ENCODE measurements around the gene TNS2. TPM values are rescaled to one million over a fixed set of nuclear protein-coding genes. Genes with fewer than 3 reads are reported as not detected.
"Not testable (repeated sequence)": the region's sequence is repeated elsewhere in the genome, so short reads cannot be mapped to it uniquely, and the experiment has no call there.

The TNS2 gene, protein sequence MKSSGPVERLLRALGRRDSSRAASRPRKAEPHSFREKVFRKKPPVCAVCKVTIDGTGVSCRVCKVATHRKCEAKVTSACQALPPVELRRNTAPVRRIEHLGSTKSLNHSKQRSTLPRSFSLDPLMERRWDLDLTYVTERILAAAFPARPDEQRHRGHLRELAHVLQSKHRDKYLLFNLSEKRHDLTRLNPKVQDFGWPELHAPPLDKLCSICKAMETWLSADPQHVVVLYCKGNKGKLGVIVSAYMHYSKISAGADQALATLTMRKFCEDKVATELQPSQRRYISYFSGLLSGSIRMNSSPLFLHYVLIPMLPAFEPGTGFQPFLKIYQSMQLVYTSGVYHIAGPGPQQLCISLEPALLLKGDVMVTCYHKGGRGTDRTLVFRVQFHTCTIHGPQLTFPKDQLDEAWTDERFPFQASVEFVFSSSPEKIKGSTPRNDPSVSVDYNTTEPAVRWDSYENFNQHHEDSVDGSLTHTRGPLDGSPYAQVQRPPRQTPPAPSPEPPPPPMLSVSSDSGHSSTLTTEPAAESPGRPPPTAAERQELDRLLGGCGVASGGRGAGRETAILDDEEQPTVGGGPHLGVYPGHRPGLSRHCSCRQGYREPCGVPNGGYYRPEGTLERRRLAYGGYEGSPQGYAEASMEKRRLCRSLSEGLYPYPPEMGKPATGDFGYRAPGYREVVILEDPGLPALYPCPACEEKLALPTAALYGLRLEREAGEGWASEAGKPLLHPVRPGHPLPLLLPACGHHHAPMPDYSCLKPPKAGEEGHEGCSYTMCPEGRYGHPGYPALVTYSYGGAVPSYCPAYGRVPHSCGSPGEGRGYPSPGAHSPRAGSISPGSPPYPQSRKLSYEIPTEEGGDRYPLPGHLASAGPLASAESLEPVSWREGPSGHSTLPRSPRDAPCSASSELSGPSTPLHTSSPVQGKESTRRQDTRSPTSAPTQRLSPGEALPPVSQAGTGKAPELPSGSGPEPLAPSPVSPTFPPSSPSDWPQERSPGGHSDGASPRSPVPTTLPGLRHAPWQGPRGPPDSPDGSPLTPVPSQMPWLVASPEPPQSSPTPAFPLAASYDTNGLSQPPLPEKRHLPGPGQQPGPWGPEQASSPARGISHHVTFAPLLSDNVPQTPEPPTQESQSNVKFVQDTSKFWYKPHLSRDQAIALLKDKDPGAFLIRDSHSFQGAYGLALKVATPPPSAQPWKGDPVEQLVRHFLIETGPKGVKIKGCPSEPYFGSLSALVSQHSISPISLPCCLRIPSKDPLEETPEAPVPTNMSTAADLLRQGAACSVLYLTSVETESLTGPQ (N-terminal part only)
- total RNA-seq: 28.9 TPM

DNA sequence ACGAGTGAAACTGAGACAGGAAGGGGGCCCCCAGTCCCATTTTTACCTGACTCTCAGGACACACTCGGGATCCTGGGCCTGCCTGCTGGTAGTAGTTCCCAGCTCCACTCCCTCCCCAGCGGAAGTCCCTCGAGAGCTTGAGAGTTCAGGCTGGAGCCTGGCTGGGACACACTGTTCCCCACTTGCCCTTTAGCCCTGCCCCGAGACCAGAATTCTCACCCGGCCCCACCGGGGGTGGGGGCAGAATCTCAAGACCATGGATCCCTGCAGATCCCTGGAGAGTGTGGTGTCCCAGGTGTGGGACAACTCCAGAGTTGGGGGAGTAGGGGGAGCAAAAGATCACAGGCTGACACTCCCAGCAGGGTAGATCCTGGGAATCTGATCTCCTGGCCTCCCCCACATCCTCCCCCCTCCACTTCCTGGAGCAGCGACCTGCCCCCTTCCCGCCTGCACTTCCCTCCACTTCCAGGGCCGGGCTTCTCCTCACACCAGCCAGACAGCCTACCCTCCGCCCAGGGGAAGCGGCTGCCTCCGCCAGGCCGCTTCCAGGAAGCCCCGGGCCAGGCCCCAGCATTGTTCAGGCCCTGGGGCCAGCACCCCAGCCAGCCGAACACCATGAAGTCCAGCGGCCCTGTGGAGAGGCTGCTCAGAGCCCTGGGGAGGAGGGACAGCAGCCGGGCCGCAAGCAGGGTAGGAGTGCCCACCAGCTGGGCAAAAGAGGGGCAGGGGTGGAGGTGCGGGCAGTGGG is at the start of gene TNS2:
TNS2 (plus strand) TSS at position 495 of the 748 bp plus-strand sequence; CDS start at position 616, 121 bp downstream.
- DNase-seq: peak; percentile 29

DNA sequence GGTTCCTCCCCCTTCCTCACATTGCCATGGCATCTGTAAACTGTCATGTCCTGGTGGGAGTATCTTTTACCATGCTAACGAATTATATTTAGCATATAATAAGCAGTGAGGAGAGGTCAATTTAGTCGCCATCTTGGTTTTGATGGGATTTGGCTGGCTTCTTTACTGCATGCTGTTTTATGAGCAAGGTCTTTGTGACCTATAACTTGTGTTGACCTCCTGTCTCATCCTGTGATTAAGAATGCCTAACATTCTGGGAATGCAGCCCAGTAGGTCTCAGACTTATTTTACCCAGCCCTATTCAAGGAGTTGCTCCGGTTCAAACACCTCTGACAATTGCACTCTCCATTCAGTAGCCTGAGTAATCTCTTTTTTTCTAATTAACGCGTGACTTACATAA is 45.7 kb upstream of the TNS2 start:
- no peak for DNase-seq

DNA sequence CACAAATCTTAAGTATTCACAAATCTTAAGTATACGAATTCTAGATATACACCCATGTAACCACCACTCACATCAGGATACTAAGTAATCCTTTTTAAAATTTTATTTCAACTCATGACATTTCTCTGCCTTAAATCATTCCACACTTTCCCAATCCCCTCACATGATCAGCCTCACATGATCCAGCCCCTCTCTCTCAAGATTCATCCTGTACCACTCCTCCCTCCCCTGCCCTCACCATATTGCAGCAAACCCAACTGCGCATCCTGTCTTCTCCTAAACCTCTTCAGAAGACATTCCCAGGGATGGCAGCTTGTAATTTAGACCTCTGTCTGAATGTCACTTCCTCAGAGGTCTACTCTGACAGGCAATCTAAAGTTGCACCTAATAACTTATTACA is 45.3 kb upstream of the TNS2 start:
- no peak for DNase-seq

DNA sequence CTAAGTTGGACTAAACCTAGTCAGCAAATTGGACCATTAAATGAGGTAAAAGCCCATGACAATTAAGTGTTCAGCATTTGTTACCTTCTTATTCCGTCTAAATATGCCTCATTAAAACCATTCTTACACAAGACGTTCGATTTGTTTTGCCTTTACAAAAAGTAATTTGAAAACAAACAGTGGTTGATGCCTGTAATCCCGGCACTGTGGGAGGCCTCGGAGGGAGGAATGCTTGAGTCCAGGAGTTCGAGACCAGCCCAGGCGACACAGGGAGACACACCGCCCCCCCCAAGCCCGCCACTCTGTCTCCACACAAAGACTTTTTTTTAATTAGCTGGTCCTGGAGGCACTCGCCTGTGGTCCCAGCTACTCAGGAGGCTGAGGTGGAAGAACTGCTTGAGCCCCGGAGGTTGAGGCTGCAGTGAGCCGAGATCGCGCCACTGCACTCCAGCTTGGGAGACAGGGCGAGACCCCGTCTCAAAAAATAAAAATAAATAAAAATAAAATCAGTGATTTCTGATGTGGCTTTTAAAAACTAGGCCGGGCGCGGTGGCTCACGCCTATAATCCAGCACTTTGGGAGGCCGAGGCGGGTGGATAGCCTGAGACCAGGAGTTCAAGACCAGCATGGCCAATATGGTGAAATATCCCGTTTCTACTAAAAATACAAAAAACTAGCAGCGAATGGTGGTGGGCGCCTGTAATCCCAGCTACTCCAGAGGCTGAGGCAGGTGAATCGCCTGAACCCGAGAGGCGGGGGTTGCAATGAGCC is 44.5 kb upstream of the TNS2 start:
- no peak for DNase-seq

DNA sequence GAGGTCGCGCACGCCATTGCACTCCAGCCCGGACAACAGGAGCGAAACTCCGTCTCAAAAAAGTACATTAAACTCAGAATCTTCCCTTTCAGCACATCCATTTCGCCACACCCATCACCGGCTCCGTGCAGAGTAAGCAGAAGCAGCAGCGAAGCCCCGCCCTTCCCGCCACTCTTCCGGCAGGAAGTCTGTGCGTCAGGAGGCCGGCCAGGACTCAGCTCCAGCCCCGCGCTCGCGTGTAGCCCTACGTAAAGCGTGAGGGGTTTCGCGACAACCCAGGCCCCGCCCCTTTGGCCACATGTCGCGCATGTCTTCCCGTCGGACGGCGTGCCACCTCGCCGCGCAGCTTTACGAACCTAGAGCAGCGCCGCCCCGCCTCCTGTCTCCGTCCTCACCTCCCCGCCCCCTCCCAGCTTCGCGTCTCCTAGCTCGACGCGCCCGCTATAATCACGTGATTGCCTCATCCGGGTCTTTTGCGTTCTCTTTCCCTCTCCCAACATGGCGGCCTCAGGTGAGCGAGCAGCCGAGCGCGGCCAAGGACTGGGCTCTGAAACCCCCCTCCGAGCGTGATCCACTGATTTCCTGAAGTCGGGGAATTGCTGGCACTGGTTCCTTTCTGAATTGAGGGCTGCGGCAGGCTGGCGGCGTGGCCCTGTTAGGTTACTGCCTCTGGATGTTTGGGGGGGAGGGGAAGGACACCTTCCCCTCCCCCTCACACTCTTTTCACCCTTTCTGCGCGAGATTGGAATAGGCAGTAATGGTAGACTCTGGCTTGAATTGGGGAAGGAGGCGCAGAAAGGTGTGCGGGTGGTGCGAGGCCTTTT is 43.7 kb upstream of the TNS2 start, which contains the start of gene EIF4B:
EIF4B (plus strand) TSS at position 471 of the 824 bp plus-strand sequence; CDS start at position 499, 28 bp downstream.
- peak; percentile 99 for DNase-seq

DNA sequence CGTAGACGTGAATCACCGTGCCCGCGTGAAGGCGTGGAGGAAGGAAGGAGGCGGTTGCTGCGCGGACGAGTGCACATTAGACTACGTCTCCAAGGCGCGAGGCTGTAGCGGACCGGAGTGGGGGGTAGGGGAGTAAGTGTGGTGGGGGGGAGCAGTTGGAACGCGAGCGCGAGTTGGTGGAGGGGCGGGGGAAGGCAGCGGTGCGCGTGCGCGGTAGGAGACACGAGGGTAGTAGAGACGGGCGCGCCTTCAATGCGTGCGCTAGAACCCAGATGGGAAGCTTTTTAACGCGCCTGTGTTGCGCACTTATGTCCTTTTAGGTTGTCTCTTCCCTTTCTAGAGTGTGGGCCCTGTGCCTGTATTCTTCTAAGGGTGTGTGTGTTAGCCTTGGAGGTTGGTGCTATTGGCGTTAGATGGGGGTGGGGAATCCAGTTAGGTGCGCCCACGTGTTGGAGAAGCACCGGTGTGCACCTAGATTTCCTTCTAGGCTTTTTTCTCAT is 43.0 kb upstream of the TNS2 start:
- peak; percentile 42 for DNase-seq

DNA sequence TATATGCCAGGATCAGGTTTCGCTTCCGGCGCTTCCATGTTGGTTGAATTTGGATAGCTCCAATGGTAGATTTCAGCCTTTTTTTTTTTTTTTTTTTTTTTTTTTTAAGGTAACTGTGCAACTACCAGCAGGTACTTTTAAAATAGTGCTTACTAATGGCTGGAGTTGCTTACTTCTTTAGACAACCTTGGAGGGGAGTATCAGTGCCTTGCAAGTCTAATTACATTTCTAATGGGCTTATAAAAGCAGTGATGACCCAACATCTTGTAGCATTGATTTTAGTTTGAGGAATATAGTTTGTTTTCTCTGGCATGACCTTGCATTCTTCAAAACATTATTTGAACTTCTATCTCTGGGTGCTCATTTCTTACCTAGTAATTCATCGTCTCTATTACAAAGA is 42.5 kb upstream of the TNS2 start:
- DNase-seq: no peak

DNA sequence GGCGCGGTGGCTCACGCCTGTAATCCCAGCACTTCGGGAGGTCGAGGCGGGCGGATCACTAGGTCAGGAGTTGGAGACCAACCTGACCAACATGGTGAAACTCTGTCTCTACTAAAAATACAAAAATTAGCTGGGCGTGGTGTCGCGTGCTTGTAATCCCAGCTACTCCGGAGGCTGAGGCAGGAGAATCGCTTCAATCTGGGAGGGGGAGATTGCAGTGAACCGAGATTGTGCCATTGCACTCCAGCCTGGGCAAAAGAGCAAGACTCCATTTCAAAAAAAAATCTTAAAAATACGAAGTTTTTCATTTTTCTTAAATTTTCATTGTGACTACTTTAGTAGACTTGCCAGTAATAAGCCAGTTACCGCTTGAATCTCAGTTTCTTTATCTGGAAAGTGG is 41.1 kb upstream of the TNS2 start:
- not testable (repeated sequence) for DNase-seq

DNA sequence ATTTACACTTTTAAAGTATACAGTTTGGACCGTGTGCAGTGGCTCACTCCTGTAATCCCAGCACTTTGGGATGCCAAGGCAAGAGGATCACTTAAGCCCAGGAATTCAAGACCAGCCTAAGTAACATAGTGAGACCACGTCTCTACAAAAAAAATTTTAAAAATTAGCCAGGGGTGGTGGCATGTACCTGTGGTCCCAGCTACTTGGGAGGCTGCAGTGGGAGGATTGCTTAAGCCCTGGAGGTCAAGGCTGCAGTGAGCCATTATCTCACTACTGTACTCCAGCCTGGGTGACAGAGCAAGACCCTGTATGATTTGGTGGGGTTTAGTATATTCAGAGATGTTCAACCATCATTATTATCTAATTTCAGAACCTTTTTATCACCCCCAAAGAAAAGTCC is 38.9 kb upstream of the TNS2 start:
- no peak for DNase-seq

DNA sequence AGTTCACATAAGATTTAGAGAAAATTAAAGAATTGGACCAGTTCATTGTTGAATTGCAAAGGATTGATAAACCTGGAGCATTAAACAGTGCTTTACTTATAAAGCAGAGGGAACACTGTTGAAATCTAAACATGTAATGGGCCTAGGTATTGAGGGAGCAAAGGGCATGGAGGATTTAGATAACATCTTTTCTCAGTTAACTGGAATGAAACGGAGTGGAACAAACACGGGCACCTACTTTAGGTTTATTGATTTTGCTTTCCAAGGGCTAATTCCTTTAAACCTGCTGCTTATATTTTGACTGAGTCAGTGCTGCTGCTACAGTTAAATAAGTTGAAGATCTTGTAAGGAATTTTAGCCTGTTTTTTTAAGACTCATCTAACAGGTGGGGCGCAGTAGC is 38.0 kb upstream of the TNS2 start:
- no peak for DNase-seq

DNA sequence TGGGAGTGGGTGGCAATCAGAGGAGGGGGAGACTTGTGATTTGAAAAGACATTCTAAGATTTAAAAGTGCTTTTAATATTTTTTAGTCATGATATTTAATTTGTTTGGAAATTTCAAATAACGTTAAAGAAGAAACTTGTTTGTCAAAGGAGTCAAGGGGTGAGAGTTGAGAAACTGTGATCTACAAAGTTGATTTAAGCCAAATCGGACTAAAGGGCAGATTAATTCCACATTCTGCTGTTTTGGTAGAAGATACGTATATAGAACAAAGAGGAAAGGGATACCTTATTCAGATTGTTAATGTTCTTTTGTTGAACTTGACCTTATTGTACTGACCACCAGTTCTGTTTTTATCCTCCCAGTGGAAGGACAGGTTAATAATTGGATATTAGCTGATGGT is 36.9 kb upstream of the TNS2 start:
- no peak for DNase-seq

DNA sequence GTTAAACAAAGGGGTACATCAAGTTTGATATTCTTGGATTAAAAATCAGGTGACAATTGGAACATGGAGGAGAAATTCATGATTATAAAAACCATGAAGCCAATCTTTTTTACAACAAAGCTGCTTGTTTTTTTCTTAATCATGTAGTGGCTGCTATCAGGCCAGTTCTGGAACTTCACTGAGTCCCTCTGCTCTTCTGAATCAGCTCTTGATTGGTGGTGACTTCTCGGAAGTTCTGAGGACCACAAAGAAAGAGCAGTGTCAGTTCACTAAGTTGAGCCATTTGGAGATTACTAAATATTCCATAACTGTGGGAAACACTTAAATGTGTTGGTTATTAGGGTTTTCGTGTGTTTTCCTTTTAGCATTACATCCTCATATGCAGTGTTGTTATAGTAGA is 35.2 kb upstream of the TNS2 start:
- DNase-seq: no peak

DNA sequence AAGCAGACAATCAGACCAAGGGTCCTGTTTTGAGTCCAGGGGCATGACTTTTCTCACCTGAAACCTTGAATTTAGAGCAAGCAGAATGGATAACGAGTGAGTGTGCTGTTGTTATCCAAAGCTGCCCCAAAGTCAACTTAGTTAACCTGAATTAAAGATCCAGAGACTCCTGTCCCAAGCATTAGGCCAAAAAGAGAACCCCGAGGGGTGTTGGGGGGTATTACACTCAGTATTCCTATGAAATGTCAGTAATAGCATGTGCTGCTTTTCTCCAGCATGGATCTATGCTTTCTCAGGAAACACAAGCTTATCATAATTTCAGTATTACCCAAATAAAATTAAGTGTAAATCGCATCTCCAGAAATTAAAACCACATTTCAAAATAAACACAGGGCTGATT is 24.6 kb upstream of the TNS2 start:
- DNase-seq: no peak

DNA sequence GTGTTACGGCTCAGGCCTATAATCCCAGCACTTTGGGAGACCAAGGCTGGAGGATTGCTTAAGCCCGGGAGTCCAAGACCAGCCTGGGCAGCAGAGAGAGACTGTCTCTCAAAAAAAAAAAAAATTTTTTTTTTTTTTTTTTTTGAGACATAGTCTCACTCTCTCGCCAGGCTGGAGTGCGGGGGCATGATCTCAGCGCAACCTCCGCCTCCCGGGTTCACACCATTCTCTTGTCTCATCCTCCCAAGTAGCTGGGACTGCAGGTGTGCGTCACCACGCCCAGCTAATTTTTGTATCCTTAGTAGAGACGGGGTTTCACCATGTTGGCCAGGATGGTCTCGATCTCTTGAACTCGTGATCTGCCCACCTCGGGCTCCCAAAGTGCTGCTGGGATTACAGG is 22.9 kb upstream of the TNS2 start:
- DNase-seq: not testable (repeated sequence)

DNA sequence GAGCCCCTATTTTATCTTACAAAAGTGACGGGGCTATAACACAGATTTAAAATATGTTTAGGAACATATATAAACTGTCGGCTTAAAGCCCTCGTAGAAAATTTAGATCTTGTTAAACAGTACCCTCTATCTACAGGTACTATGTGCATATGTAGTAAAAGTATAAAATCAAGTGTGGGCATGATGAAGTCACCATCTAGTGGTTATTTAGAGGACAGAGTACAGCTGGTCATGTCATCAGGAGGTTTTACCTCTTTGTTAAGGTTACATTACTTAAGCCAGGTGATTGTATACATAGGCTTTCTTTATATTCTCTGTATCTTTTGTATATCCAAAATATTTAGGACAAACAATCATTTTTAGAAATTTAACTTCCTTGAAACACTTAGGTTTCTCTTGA is 18.2 kb upstream of the TNS2 start:
- DNase-seq: no peak

DNA sequence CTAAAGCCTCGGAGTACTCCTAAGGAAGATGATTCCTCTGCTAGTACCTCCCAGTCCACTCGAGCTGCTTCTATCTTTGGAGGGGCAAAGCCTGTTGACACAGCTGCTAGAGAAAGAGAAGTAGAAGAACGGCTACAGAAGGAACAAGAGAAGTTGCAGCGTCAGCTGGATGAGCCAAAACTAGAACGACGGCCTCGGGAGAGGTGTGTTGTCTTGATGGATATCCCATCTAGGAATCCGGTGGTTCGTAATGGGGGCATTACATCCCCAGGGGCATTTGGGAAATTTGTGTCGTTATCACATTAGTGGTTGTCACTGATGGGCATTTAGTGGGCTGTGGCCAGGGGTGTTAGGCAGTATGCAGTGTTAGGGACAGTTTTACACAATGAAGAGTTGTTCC is 16.0 kb upstream of the TNS2 start:
- not testable (repeated sequence) for DNase-seq

DNA sequence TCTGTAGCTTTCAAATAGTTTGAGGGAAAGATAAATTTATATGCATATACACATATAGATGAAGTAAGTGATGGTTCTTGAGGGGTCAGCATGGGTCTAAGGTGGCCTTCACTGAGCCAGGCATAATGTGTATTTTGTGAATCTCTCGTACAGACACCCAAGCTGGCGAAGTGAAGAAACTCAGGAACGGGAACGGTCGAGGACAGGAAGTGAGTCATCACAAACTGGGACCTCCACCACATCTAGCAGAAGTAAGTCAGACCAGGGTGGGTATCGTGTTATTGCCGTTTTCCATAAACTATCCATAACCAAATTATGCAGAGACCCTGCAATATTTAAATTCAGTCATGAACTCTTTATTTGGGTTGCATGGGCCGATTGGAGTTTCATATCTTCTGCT is 15.4 kb upstream of the TNS2 start:
- DNase-seq: no peak

DNA sequence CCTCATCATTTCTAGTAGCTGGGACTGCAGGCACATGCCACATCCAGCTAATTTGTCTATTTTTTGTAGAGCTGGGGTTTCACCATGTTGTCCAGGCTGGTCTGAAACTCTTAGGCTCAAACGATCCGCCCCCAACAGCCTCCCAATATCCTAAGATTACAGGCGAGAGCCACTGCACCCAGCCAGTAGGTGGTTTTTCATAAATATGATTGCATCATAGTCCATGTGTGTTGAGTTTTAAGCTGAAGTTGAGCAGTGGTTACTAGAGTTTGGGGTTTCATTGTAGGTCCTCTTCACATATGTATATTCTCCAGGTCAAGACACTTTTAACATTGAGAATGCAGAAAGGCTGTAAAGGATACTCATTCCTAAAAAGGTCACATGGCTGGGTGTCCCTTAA is 13.1 kb upstream of the TNS2 start:
- DNase-seq: no peak

DNA sequence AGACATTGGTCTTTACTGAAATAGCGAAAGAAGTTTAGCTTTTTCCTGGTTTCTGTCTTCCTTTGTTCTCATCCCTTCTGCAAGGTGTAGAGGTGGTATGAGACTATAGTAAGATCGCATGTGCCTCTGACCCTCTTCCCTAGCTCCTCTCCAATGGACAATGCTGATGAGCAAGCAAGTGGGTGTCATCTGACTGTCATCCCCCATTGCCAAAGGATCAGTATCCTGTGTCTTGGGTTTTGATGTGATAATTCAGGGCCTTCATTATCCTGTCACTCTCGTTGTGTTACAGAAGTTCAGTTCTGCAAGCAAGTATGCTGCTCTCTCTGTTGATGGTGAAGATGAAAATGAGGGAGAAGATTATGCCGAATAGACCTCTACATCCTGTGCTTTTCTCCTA is 10.0 kb upstream of the TNS2 start:
- no peak for DNase-seq

Measured in skin of body (tissue), 2 donors.